ENCODE measurements around the gene HEATR5A.
"Not testable (repeated sequence)": the region's sequence is repeated elsewhere in the genome, so short reads cannot be mapped to it uniquely, and the experiment has no call there.

HEATR5A gene

GRCh38 chr14:31256534-31257243 lies 163.7 kb downstream of the HEATR5A start:
- DNase-seq (ENCODE audit: low read depth): no peak

- DNase-seq (ENCODE audit: low read depth): not testable (repeated sequence)
Observed at GRCh38 chr14:31255918-31256317, 164.4 kb downstream of the HEATR5A start.

- DNase-seq (ENCODE audit: low read depth): no peak
Observed at GRCh38 chr14:31255286-31255685, 165.1 kb downstream of the HEATR5A start.

DNA sequence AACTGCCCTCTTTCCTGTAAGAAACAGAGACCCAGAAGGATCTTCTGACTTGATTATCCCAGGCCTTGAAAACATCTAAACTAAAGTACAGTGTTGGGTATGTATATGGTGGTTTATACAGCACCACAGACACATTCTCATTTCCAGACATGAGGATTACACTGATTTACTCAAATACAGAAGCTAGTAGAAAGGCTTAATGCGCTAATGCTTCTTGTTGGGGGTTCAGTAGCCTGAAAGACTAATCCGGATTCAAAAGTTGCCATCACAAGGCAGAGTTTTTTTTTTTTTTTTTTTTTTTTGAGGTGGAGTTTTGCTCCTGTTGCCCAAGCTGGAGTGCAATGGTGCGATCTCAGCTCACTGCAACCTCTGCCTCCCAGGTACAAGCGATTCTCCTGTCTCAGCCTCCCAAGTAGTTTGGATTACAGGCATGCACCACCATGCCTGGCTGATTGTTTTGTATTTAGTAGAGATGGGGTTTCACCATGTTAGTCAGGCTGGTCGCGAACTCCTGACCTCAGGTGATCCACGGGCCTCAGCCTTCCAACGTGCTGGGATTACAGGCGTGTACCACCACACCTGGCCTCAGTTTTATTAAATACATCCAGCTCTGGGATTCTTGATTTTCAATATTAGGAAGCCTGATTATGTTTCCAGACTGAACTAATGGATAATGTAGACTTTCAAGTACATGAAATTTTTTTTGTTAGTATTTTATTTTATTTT lies 166.4 kb downstream of the HEATR5A start:
- no peak for DNase-seq (ENCODE audit: low read depth)

DNA sequence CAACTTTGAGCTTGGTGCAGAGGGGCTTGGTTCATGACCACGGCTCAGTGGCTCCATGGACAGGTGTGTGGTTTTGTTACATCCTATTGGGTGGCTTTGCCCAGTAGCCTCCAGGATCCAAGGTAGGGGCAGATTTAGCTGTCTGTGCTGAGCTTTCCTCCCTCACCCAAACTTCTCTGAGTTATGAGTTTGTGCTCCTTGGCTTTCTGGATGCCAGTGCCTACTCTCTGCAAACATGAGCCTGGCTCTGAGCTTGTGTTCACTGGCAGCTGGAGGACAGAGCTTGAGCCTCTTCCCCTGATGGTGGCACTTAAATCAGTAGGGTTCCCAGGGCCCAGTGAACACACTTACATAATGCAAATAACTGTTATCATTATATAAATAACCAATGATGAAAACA lies 167.5 kb downstream of the HEATR5A start:
- DNase-seq (ENCODE audit: low read depth): no peak

DNA sequence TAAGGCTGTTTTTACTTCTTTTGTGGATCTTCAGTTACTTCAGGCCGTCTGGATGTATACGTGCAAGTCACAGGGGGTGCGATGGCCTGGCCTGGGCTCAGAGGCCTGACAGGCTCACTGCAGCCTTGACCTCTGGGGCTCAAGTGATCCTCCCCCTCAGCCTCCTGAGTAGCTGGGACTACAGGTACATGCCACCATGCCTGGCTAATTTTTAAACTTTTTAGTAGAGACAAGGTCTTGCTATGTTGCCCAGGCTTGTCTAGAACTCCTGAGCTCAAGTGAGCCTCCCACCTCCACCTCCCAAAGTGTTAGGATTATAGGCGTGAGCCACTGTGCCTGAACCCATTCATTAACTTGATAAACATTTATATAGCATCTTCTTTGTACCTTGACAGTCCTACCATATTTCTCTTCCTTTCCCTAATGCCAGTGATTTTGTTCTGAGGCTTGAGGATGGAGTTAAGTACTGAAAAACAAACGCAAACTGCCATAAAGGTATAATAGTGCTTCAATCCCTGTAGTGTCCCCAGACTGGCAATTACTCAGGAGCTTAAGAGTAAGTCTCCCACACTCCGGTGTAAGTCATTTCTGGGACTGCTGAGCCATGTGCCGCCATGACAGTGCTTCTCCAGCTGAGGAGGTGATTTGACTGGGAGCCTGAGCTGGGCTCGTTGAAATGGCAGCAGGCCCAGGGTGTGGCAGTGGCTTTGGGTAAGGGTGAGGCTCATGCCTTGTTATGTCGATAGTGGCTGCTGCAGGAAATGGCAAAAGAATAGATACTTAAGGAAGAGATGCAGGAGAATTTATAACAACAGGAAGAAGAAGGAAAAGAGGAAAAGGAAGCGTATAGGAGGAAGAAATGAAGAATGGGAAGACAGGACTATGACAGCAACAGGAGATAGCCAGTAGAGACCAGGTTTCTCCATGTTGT lies 169.1 kb downstream of the HEATR5A start:
- no peak for DNase-seq (ENCODE audit: low read depth)

GRCh38 chr14:31244626-31245025 lies 175.7 kb downstream of the HEATR5A start:
- DNase-seq (ENCODE audit: low read depth): no peak

DNA sequence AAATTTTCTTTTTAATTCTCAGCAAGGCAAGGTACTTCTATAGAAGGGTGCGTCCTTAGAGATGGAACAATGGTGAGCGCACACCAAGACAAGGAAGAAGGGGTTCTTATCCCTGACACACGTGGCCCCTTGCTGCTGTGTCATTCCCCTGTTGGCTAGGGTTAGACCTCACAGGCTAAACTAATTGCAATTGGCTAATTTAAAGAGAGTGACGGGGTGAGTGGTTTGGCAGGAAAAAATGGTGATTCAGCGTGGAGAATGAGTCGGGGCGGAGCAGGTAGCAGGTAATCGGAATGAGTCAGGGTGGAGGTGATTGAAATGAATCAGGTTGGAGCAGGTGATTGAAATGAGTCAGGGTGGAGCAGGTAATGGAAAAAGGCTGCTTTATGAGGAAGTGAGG lies 176.5 kb downstream of the HEATR5A start:
- DNase-seq (ENCODE audit: low read depth): no peak

- not testable (repeated sequence) for DNase-seq (ENCODE audit: low read depth)
Observed at GRCh38 chr14:31242161-31242940, 178.0 kb downstream of the HEATR5A start.

Data from activated T-helper 9 cell treated with anti-CD3 and anti-CD28 coated beads, Interleukin-2, amount 50 U/mL, for 16 hours (primary cell).